IMR-90 (cell line): ENCODE measurements around the gene ACVR1. TPM values are rescaled to one million over a fixed set of nuclear protein-coding genes. Genes with fewer than 3 reads are reported as not detected.

Experiments used
- ATAC-seq: fragments of 200-7000 bp; cut with Tn5 transposase; 2 replicates; pipeline ENCODE4 v1.9.1; 2020; ENCODE audit warnings: low read depth, mild to moderate bottlenecking, moderate library complexity
- BruUV-seq: library from RNA; stranded (reverse); fragments of 400-500 nt; replicated peaks from 2 replicates; lab custom pipeline; 2021; lab: Mats Ljungman, UMichigan
- CTCF ChIA-PET: fragments of 300-600 bp; formaldehyde crosslinking; extraction: SDS; loops from one replicate; lab custom pipeline; 2021; ENCODE audit warnings: antibody characterized with exemption; lab: Yijun Ruan, JAX
- POLR2A ChIA-PET: fragments of 300-600 bp; sonication (Branson Sonifier 250); formaldehyde crosslinking; loops from one replicate; lab custom pipeline; 2022; ENCODE audit warnings: antibody characterized with exemption; ENCODE audit not compliant: unreplicated experiment; lab: Charles Lee
- DNase-seq: peaks from one replicate; pipeline ENCODE4 v3.0.0; 2013
- H2AFZ ChIP-seq: replicated peaks from 2 replicates; pipeline ENCODE3; 2013; ENCODE audit warnings: low read length, mild to moderate bottlenecking; ENCODE audit not compliant: poor library complexity
- H2AK5ac ChIP-seq: 2 replicates; pipeline ENCODE4 v1.6.1; 2013; ENCODE audit warnings: low read depth, low read length, inconsistent platforms
- H2AK9ac ChIP-seq: replicated peaks from 2 replicates; pipeline ENCODE3; 2013; ENCODE audit warnings: mild to moderate bottlenecking, low read depth, low read length, moderate library complexity; ENCODE audit not compliant: poor library complexity
- H2BK120ac ChIP-seq: 2 replicates; pipeline ENCODE4 v1.6.1; 2013; ENCODE audit warnings: low read depth, low read length, inconsistent platforms
- H2BK15ac ChIP-seq: 3 replicates; pipeline ENCODE4 v1.6.1; 2013; ENCODE audit warnings: low read depth, low read length, inconsistent platforms
- H2BK20ac ChIP-seq: 2 replicates; pipeline ENCODE4 v1.6.1; 2013; ENCODE audit warnings: low read depth, mild to moderate bottlenecking, inconsistent platforms, low read length, moderate library complexity
- H2BK5ac ChIP-seq: 2 replicates; pipeline ENCODE4 v1.6.1; 2013; ENCODE audit warnings: mild to moderate bottlenecking, low read depth, low read length, inconsistent platforms; ENCODE audit not compliant: poor library complexity, severe bottlenecking
- H3K14ac ChIP-seq: replicated peaks from 2 replicates; pipeline ENCODE4 v1.6.1; 2013; ENCODE audit warnings: low read depth, low read length, inconsistent platforms
- H3K18ac ChIP-seq: 2 replicates; pipeline ENCODE4 v1.6.1; 2013; ENCODE audit warnings: low read depth, low read length, control low read depth
- H3K23ac ChIP-seq: 2 replicates; pipeline ENCODE4 v1.6.1; 2013; ENCODE audit warnings: low read depth, low read length, inconsistent platforms
- H3K27ac ChIP-seq: 2 replicates; pipeline ENCODE4 v1.5.1; 2013; ENCODE audit warnings: mild to moderate bottlenecking, control low read depth, low read length; ENCODE audit not compliant: insufficient read depth
- H3K27me3 ChIP-seq: 2 replicates; pipeline ENCODE4 v1.6.1; 2013; ENCODE audit warnings: low read length; ENCODE audit not compliant: control insufficient read depth, insufficient read depth
- H3K36me3 ChIP-seq: 2 replicates; pipeline ENCODE4 v1.6.1; 2013; ENCODE audit warnings: low read length, mixed read lengths; ENCODE audit not compliant: control insufficient read depth, insufficient read depth
- H3K4ac ChIP-seq: 2 replicates; pipeline ENCODE4 v1.6.1; 2013; ENCODE audit warnings: low read depth, low read length, inconsistent platforms
- H3K4me1 ChIP-seq: 2 replicates; pipeline ENCODE4 v1.6.1; 2013; ENCODE audit warnings: low read length, mixed read lengths; ENCODE audit not compliant: control insufficient read depth, insufficient read depth
- H3K4me2 ChIP-seq: 2 replicates; pipeline ENCODE4 v1.6.1; 2013; ENCODE audit warnings: low read depth, mild to moderate bottlenecking, control low read depth, low read length, moderate library complexity
- H3K4me3 ChIP-seq: 2 replicates; pipeline ENCODE4 v1.5.1; 2013; ENCODE audit warnings: low read depth, mild to moderate bottlenecking, control low read depth, low read length, moderate library complexity; ENCODE audit not compliant: insufficient read depth
- H3K56ac ChIP-seq: 2 replicates; pipeline ENCODE4 v1.6.1; 2013; ENCODE audit warnings: low read length, inconsistent platforms; ENCODE audit not compliant: insufficient read depth; ENCODE audit errors: extremely low read depth
- H3K79me1 ChIP-seq, 2 experiments: 2 replicates each; pipeline ENCODE4 v1.6.1; 2013; ENCODE audit warnings: low read length in 2 of 2, inconsistent platforms in 1 of 2, low read depth in 1 of 2
- H3K9ac ChIP-seq: 2 replicates; pipeline ENCODE4 v1.6.1; 2013; ENCODE audit warnings: low read depth, low read length, control low read depth
- H3K9me1 ChIP-seq: 2 replicates; pipeline ENCODE4 v1.6.1; 2013; ENCODE audit warnings: low read length, inconsistent platforms; ENCODE audit not compliant: insufficient read depth
- H3K9me3 ChIP-seq: 2 replicates; pipeline ENCODE4 v1.6.1; 2013; ENCODE audit warnings: low read length; ENCODE audit not compliant: control insufficient read depth, insufficient read depth
- H4K20me1 ChIP-seq: 2 replicates; pipeline ENCODE4 v1.6.1; 2013; ENCODE audit warnings: low read length, inconsistent platforms; ENCODE audit not compliant: insufficient read depth
- H4K5ac ChIP-seq: 2 replicates; pipeline ENCODE4 v1.6.1; 2013; ENCODE audit warnings: mild to moderate bottlenecking, low read depth, low read length, control low read depth
- H4K8ac ChIP-seq, 2 experiments: 2 replicates each; pipeline ENCODE4 v1.6.1; 2013; ENCODE audit warnings: low read depth in 2 of 2, low read length in 2 of 2, control low read depth in 1 of 2, inconsistent platforms in 1 of 2
- H4K91ac ChIP-seq: 2 replicates; pipeline ENCODE4 v1.6.1; 2013; ENCODE audit warnings: low read depth, low read length, inconsistent platforms; ENCODE audit not compliant: insufficient read depth
- CEBPB ChIP-seq: IDR thresholded peaks from 2 replicates; pipeline ENCODE4 v1.6.1; 2012; ENCODE audit warnings: low read depth, low read length, improper control_type of control experiment
- CHD1 ChIP-seq: IDR thresholded peaks from 2 replicates; pipeline ENCODE4 v1.6.1; 2012; ENCODE audit warnings: low read depth, low read length, improper control_type of control experiment
- FOS ChIP-seq: fragments of 150-350 bp; IDR thresholded peaks from 2 replicates; pipeline ENCODE4 v1.6.1; 2016; ENCODE audit warnings: low read depth, low read length
- POLR2A ChIP-seq: IDR thresholded peaks from 2 replicates; pipeline ENCODE4 v1.6.1; 2012; ENCODE audit warnings: mild to moderate bottlenecking, low read depth, low read length
- SMC3 ChIP-seq: fragments of 150-350 bp; IDR thresholded peaks from 2 replicates; pipeline ENCODE4 v1.6.1; 2016; ENCODE audit warnings: low read depth, mild to moderate bottlenecking, antibody characterized with exemption, low read length, moderate library complexity
- whole genome bisulfite sequencing, 2 experiments: methylation state at CpG; one replicate each; pipeline versions ENCODE4 v1.1.5 to v1.1.7; 2013; ENCODE audit warnings: missing lambda C conversion rate in 2 of 2; ENCODE audit not compliant: insufficient read length in 1 of 2; ENCODE audit errors: extremely low coverage in 2 of 2; 5-methylcytosine and 5-hydroxymethylcytosine counted together
- dilution Hi-C: fragments of 300-500 bp; cut with HindIII; formaldehyde crosslinking; loops from one replicate; pipeline ENCODE4 v1.14.3; 2018; ENCODE audit warnings: low sequenced_read_pairs; ENCODE audit not compliant: unreplicated experiment
- in situ Hi-C: fragments of 300-500 bp; cut with MboI; formaldehyde crosslinking; loops from 3 replicates; pipeline ENCODE4 v1.14.3; 2019; ENCODE audit warnings: low sequenced_read_pairs, inconsistent platforms, mixed read lengths
- intact Hi-C: fragments of 100-400 bp; cut with micrococcal nuclease; formaldehyde crosslinking; loops from 2 replicates; pipeline ENCODE4 v1.10.0; 2022
- polyA plus RNA-seq, 3 experiments: library from polyadenylated mRNA; depleted of rRNA; stranded (reverse); fragments of >200 nt; gene quantifications; 2 replicates each; pipeline ENCODE4 v1.2.3, GENCODE V29; 2012; ENCODE audit warnings: low replicate concordance in 1 of 3
- total RNA-seq: library from RNA; depleted of rRNA; stranded (reverse); fragments of >200 nt; gene quantifications from 2 replicates; pipeline ENCODE4 v1.2.3, GENCODE V29; 2012
- TF ChIP-seq, protein P1 (sequence below): conservative IDR thresholded peaks from 2 replicates; pipeline ENCODE4 v1.5.1; 2012; ENCODE audit warnings: mild to moderate bottlenecking, low read depth, low read length, improper control_type of control experiment

The ACVR1 gene
- total and polyA plus RNA-seq, 2 of the 4 experiments (the other 2 are of a cell fraction): 21.1 to 40.8 TPM

DNA sequence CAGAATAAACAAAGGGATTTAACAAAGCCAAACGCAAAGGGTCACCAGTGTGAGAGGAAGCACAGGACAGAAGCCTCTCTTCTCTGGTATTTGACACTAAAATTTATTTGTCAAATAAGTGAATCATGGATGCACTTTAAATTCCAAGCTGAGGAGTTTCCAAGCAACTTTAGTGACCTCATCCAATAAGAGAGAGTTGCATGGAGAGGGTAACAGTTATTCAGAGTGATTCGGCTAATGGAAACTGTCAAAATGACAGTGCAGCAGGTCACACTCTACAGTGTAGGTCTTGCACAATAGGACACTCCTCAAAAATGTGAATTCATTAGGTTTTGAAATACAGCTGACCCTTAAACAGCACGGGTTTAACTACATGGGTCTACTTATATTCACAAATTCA lies 143.5 kb downstream of the ACVR1 start:
- Histone ChIP-seq H2BK15ac (no peak overlapping the region), H3K4me1 (peaks cover 2% of the 10 kb centered on the region; the same call in 1 of the 2 replicates), H4K5ac (no peak overlapping the region), H3K36me3 (peaks cover 26% of the 10 kb centered on the region), H4K8ac (no peak overlapping the region), H3K4ac (no peak overlapping the region), H3K4me3 (no peak overlapping the region), H4K91ac (no peak overlapping the region), H2AK9ac (no peak overlapping the region), H4K20me1 (no peaks in the 10 kb centered on the region), H3K9ac (no peak overlapping the region), H2AK5ac (no peak overlapping the region), H3K56ac (no peak overlapping the region), H3K23ac (no peak overlapping the region), H3K14ac (no peak overlapping the region), H2BK5ac (no peak overlapping the region), H2BK120ac (no peak overlapping the region), H3K9me1 (no peaks in the 10 kb centered on the region), H3K4me2 (no peak overlapping the region), H3K9me3 (no peaks in the 10 kb centered on the region), H3K79me1 (peaks cover 2% of the 10 kb centered on the region in 2 experiments; a peak in 2 of 4 replicates), H2BK20ac (no peak overlapping the region), H3K27ac (no peak overlapping the region), H2AFZ (no peak overlapping the region), H3K27me3 (no peaks in the 10 kb centered on the region), H3K18ac (no peak overlapping the region)
- WGBS, 2 experiments: no CpG with 5 or more reads among the region's 3 CpGs
- in situ Hi-C loops: no loop called here
- CTCF ChIA-PET: no interaction called here
- TF ChIP-seq CHD1 (no peak), SMC3 (no peak), CEBPB (peak; percentile 87), FOS (no peak), POLR2A (no peak)
- TF ChIP-seq, protein P1, sequence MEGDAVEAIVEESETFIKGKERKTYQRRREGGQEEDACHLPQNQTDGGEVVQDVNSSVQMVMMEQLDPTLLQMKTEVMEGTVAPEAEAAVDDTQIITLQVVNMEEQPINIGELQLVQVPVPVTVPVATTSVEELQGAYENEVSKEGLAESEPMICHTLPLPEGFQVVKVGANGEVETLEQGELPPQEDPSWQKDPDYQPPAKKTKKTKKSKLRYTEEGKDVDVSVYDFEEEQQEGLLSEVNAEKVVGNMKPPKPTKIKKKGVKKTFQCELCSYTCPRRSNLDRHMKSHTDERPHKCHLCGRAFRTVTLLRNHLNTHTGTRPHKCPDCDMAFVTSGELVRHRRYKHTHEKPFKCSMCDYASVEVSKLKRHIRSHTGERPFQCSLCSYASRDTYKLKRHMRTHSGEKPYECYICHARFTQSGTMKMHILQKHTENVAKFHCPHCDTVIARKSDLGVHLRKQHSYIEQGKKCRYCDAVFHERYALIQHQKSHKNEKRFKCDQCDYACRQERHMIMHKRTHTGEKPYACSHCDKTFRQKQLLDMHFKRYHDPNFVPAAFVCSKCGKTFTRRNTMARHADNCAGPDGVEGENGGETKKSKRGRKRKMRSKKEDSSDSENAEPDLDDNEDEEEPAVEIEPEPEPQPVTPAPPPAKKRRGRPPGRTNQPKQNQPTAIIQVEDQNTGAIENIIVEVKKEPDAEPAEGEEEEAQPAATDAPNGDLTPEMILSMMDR: no peak
- ATAC-seq (no peak; the same call in 1 of the 2 replicates), DNase-seq (peak; percentile 23)
- BruUV-seq: no TSS peak
- dilution Hi-C loops: no loop called here
- intact Hi-C loops: no loop called here
- POLR2A ChIA-PET: no interaction called here
